Thyroid gland (tissue), 4 donors: ENCODE results near the gene PELI2.

Experiments
- POLR2A ChIP-seq, 2 donors: fragments of 450-650 bp; IDR thresholded peaks; one replicate each; pipeline ENCODE4 v1.6.1; 2017; ENCODE audit warnings: antibody characterized with exemption in 2 of 2, mild to moderate bottlenecking in 2 of 2, moderate library complexity in 1 of 2
- TF ChIP-seq, protein P1 (sequence below), 6 experiments: fragments of 200-600 bp in 3 of 6; fragments of 450-650 bp in 3 of 6; sonication (generic) in 3 of 6; IDR thresholded peaks; one replicate each; pipeline ENCODE4 v1.5.1; 2016 to 2019; ENCODE audit warnings: antibody characterized with exemption in 6 of 6, mild to moderate bottlenecking in 2 of 6, inconsistent platforms in 1 of 6, moderate library complexity in 1 of 6

DNA sequence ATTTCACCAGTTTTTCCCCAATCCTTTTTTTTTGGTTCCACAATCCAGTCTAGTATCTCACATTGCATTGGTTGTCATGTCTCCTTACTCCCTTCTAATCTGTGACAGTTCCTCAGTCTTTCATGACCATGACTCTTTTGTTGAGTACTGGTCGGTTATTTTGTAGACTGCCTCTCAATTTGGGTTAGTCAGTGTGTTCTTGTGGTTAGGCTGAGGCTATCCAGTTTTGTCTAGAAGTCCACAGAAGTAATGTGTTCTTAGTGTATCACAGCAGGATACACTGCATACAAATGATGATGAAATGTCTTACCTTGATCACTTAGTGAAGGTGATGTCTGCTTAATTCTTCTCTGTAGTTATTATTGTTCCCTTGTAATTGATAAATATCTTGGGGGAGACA, 24.8 kb downstream of the PELI2 start:
- TF ChIP-seq POLR2A (IDR thresholded peaks at IDR 0.05) = no peak
- TF ChIP-seq, protein P1, sequence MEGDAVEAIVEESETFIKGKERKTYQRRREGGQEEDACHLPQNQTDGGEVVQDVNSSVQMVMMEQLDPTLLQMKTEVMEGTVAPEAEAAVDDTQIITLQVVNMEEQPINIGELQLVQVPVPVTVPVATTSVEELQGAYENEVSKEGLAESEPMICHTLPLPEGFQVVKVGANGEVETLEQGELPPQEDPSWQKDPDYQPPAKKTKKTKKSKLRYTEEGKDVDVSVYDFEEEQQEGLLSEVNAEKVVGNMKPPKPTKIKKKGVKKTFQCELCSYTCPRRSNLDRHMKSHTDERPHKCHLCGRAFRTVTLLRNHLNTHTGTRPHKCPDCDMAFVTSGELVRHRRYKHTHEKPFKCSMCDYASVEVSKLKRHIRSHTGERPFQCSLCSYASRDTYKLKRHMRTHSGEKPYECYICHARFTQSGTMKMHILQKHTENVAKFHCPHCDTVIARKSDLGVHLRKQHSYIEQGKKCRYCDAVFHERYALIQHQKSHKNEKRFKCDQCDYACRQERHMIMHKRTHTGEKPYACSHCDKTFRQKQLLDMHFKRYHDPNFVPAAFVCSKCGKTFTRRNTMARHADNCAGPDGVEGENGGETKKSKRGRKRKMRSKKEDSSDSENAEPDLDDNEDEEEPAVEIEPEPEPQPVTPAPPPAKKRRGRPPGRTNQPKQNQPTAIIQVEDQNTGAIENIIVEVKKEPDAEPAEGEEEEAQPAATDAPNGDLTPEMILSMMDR (IDR thresholded peaks at IDR 0.05) = no peak
